ENCODE results near the gene TWIST1. TPM values are rescaled to one million over a fixed set of nuclear protein-coding genes. Genes with fewer than 3 reads are reported as not detected.

TWIST1 gene
- total and polyA plus RNA-seq, 2 experiments from 2014 or later = 0.24 TPM

DNA sequence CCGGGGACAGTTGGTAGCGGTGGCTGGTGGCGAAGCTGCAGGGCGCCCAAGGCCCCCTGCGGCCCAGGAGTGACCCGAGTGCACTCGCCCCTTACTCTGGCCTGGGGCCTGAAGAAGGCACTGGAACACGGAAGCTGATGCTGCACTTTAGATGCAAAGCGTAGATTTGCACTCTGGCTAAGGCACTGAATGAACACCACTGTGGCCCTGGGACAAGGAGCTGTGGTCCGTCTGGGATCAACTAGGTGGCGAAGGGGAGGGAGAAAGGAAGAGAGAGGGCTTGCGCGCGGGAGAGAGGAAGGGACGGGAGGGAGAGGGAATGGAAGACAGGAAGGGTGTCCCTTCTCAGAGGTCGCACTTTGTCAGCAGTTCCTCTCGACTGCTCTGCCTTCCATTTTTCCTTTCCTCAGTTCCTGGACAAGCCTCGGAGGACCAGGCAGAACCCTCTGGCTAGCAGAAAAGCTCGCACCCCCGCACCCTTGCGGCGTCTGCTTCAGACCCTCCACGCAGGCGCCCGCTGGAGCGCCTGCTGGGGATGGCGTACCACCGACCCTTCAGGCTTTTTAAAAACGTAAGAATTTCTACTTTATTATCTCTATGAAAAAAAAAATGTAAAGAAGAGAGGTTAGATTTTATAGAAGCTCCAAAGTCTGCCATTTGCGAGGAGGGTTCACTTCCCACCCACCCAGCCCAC, 26.6 kb upstream of the TWIST1 start:
- no peaks in the 10 kb centered on the region for H3K9me3 Mint-ChIP-seq
- Histone ChIP-seq H3F3A (replicated peaks; ENCODE audit: low read depth) (peaks cover 6% of the 10 kb centered on the region; the same call in 1 of the 2 replicates), H3K36me3 (ENCODE audit: insufficient read depth) (no peaks in the 10 kb centered on the region), H3K27me3 (ENCODE audit: insufficient read depth) (peaks cover 99% of the 10 kb centered on the region), H3K79me2 (replicated peaks; ENCODE audit: insufficient read depth) (no peaks in the 10 kb centered on the region), H3K9me2 (ENCODE audit: insufficient read depth) (no peaks in the 10 kb centered on the region), H3K4me2 (peak overlapping the region; percentile 88), H3K4me3 (peak overlapping the region; percentile 66), H3K27ac (ENCODE audit: low read depth) (no peak overlapping the region), H2AFZ (peak overlapping the region; percentile 94), H4K20me1 (replicated peaks; ENCODE audit: insufficient read depth) (0 out of 2 replicates have a peak, but pooled peaks cover 4% of the 10 kb centered on the region), H3K4me1 (ENCODE audit: insufficient read depth) (peaks cover 27% of the 10 kb centered on the region)
- H3K27ac Mint-ChIP-seq = no peak overlapping the region
- DNase-seq (ENCODE audit: low spot score) (peak; percentile 76), ATAC-seq (peak; percentile 59)
- H3K4me1 Mint-ChIP-seq = peaks cover 37% of the 10 kb centered on the region
- TF ChIP-seq, protein P1, sequence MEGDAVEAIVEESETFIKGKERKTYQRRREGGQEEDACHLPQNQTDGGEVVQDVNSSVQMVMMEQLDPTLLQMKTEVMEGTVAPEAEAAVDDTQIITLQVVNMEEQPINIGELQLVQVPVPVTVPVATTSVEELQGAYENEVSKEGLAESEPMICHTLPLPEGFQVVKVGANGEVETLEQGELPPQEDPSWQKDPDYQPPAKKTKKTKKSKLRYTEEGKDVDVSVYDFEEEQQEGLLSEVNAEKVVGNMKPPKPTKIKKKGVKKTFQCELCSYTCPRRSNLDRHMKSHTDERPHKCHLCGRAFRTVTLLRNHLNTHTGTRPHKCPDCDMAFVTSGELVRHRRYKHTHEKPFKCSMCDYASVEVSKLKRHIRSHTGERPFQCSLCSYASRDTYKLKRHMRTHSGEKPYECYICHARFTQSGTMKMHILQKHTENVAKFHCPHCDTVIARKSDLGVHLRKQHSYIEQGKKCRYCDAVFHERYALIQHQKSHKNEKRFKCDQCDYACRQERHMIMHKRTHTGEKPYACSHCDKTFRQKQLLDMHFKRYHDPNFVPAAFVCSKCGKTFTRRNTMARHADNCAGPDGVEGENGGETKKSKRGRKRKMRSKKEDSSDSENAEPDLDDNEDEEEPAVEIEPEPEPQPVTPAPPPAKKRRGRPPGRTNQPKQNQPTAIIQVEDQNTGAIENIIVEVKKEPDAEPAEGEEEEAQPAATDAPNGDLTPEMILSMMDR (conservative IDR thresholded peaks at IDR 0.05; ENCODE audit: low read depth in 2 of 2) = no peak
- TF ChIP-seq, protein P2, sequence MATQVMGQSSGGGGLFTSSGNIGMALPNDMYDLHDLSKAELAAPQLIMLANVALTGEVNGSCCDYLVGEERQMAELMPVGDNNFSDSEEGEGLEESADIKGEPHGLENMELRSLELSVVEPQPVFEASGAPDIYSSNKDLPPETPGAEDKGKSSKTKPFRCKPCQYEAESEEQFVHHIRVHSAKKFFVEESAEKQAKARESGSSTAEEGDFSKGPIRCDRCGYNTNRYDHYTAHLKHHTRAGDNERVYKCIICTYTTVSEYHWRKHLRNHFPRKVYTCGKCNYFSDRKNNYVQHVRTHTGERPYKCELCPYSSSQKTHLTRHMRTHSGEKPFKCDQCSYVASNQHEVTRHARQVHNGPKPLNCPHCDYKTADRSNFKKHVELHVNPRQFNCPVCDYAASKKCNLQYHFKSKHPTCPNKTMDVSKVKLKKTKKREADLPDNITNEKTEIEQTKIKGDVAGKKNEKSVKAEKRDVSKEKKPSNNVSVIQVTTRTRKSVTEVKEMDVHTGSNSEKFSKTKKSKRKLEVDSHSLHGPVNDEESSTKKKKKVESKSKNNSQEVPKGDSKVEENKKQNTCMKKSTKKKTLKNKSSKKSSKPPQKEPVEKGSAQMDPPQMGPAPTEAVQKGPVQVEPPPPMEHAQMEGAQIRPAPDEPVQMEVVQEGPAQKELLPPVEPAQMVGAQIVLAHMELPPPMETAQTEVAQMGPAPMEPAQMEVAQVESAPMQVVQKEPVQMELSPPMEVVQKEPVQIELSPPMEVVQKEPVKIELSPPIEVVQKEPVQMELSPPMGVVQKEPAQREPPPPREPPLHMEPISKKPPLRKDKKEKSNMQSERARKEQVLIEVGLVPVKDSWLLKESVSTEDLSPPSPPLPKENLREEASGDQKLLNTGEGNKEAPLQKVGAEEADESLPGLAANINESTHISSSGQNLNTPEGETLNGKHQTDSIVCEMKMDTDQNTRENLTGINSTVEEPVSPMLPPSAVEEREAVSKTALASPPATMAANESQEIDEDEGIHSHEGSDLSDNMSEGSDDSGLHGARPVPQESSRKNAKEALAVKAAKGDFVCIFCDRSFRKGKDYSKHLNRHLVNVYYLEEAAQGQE (IDR thresholded peaks at IDR 0.05; ENCODE audit: unreplicated experiment) = no peak
- TF ChIP-seq JUNB (IDR thresholded peaks at IDR 0.05; ENCODE audit: unreplicated experiment) = no peak
- TF ChIP-seq EZH2 (IDR thresholded peaks at IDR 0.05; ENCODE audit: low read depth, unreplicated experiment) = peak; percentile 81
- H3K4me3 Mint-ChIP-seq = peak overlapping the region; percentile 85
- no peaks in the 10 kb centered on the region for H3K36me3 Mint-ChIP-seq (ENCODE audit: low read depth)
- peaks cover 66% of the 10 kb centered on the region for H3K27me3 Mint-ChIP-seq (ENCODE audit: insufficient read depth, low read depth, poor library complexity)

DNA sequence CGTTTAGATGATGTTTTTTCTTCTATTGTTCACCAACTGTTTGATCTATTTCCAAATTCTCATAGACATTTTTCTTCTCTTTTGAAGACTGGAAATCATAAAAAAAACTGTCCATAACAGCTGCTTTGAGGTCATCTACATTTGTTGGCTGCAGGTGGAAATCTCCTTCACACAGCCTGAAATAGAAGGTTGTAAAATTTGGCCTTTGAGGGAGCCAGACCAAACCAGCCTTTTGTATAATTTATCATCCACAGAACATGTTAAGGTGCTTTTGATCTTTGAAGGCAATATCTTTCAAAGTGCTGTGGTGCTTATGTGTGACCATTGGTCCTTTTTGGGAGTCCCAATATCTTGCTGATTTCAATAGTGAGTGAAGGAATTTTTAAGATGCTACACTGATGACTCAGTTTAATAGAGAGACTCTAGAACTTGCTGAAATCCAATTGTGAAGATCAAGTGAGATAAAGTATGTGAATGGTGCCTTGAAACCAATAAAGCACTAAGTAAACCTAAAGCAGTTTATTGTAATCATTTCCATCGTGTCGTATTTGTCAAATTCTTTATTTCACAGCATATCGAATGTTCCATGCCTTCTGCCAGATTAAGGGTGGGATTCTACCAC, 22.4 kb upstream of the TWIST1 start:
- Histone ChIP-seq H3K27me3 (ENCODE audit: insufficient read depth) (peaks cover 57% of the 10 kb centered on the region), H3K27ac (ENCODE audit: low read depth) (no peak overlapping the region), H2AFZ (no peak overlapping the region), H3K4me2 (no peak overlapping the region), H3K36me3 (ENCODE audit: insufficient read depth) (no peaks in the 10 kb centered on the region), H4K20me1 (replicated peaks; ENCODE audit: insufficient read depth) (0 out of 2 replicates have a peak, but pooled peaks cover 4% of the 10 kb centered on the region), H3K4me1 (ENCODE audit: insufficient read depth) (peaks cover 10% of the 10 kb centered on the region; the same call in 1 of the 2 replicates), H3K9me2 (ENCODE audit: insufficient read depth) (no peaks in the 10 kb centered on the region), H3F3A (replicated peaks; ENCODE audit: low read depth) (no peaks in the 10 kb centered on the region), H3K79me2 (replicated peaks; ENCODE audit: insufficient read depth) (no peaks in the 10 kb centered on the region), H3K4me3 (no peak overlapping the region)
- Mint-ChIP-seq H3K4me3 (no peak overlapping the region), H3K4me1 (peaks cover 14% of the 10 kb centered on the region), H3K9me3 (no peaks in the 10 kb centered on the region), H3K36me3 (ENCODE audit: low read depth) (no peaks in the 10 kb centered on the region), H3K27me3 (ENCODE audit: insufficient read depth, low read depth, poor library complexity) (peaks cover 37% of the 10 kb centered on the region), H3K27ac (no peak overlapping the region)
- ATAC-seq (no peak), DNase-seq (ENCODE audit: low spot score) (no peak)
- TF ChIP-seq ZNF114 (CRISPR knock-in tag; IDR thresholded peaks at IDR 0.05) = no peak
- TF ChIP-seq NANOG (IDR thresholded peaks at IDR 0.05; ENCODE audit: borderline replicate concordance) = no peak
- TF ChIP-seq EZH2 (IDR thresholded peaks at IDR 0.05; ENCODE audit: low read depth, unreplicated experiment) = no peak
- TF ChIP-seq CREB1 (CRISPR knock-in tag; IDR thresholded peaks at IDR 0.05; ENCODE audit: low read depth) = no peak
- TF ChIP-seq, protein P2 (IDR thresholded peaks at IDR 0.05; ENCODE audit: unreplicated experiment) = no peak
- TF ChIP-seq POLR2AphosphoS5 (IDR thresholded peaks at IDR 0.05; ENCODE audit: low read depth) = no peak
- TF ChIP-seq EZH2phosphoT487 (IDR thresholded peaks at IDR 0.05; ENCODE audit: unreplicated experiment) = no peak
- TF ChIP-seq, protein P3, sequence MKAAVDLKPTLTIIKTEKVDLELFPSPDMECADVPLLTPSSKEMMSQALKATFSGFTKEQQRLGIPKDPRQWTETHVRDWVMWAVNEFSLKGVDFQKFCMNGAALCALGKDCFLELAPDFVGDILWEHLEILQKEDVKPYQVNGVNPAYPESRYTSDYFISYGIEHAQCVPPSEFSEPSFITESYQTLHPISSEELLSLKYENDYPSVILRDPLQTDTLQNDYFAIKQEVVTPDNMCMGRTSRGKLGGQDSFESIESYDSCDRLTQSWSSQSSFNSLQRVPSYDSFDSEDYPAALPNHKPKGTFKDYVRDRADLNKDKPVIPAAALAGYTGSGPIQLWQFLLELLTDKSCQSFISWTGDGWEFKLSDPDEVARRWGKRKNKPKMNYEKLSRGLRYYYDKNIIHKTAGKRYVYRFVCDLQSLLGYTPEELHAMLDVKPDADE (IDR thresholded peaks at IDR 0.05) = no peak

Measured in GM23338 (cell line).